SK-MEL-5 (cell line): Measurements from ENCODE around the gene CCDC169. TPM values are rescaled to one million over a fixed set of nuclear protein-coding genes. Genes with fewer than 3 reads are reported as not detected.

Source experiments
- DNase-seq: peaks from one replicate; pipeline ENCODE4 v3.0.0-alpha.2; 2016; ENCODE audit warnings: low read depth, low spot score
- in situ Hi-C: cut with HindIII; loops from 2 replicates; pipeline ENCODE4 v1.10.0; 2016; ENCODE audit warnings: low sequenced_read_pairs, high pct_unique_total_duplicates, low pct_unique_long_range_greater_than_20kb
- small RNA-seq, 2 experiments: library from RNA; depleted of rRNA; stranded (forward); fragments of <200 nt; gene quantifications; one replicate each; pipeline ENCODE3, GENCODE V24; 2014
- total RNA-seq: library from RNA; depleted of rRNA; stranded (reverse); fragments of >200 nt; shearing (Covaris generic); gene quantifications from 2 replicates; pipeline ENCODE4 v1.2.3, GENCODE V29; 2014; rRNA removed

Gene CCDC169
- total RNA-seq, 1 experiment from 2014 or later, result 1.9 TPM

GRCh38 chr13:36193151-36193855 is 104.3 kb downstream of the CCDC169 start:
- DNase-seq, result no peak
- in situ Hi-C loops, result no loop called here

GRCh38 chr13:36192166-36192565 is 105.4 kb downstream of the CCDC169 start:
- no peak for DNase-seq
- in situ Hi-C loops, result no loop called here

GRCh38 chr13:36190771-36191170 is 106.8 kb downstream of the CCDC169 start:
- no peak for DNase-seq

GRCh38 chr13:36188441-36188840 is 109.2 kb downstream of the CCDC169 start:
- in situ Hi-C loops, result no loop called here
- no peak for DNase-seq

More at GRCh38 chr13:36190771-36191170, 106.8 kb downstream of the CCDC169 start:
- in situ Hi-C loops, result no loop called here

GRCh38 chr13:36183901-36184300 is 113.7 kb downstream of the CCDC169 start:
- in situ Hi-C loops, result no loop called here
- DNase-seq, result no peak

Small RNAs within 50 kb of the gene (small RNA-seq; reads per million reads assigned to genes)
- 0 reads per million in 2 experiments for gene RNU6-71P

Other genes with a start within 250 kb of the CCDC169 start
- gene DCLK1, start 166.4 kb downstream of the CCDC169 start, total RNA-seq, result 35.6 and 39.5 TPM in 2 replicates
- gene SOHLH2, start 83.3 kb downstream of the CCDC169 start, total RNA-seq, result not detected in 2 replicates
- gene SPART, start 48.6 kb upstream of the CCDC169 start, total RNA-seq, result 143 and 154 TPM in 2 replicates
- gene CCNA1, start 134.7 kb upstream of the CCDC169 start, total RNA-seq, result 0.13 TPM in 1 of 2 replicates, not detected in the other